ENCODE measurements around the gene TLCD3B. TPM values are rescaled to one million over a fixed set of nuclear protein-coding genes. Genes with fewer than 3 reads are reported as not detected.

Gene TLCD3B
- total RNA-seq, 4 donors from 2014 or later = 0.54 to 0.79 TPM; not detected in 2

- WGBS, 2 donors = 5 to 7% methylated on average over 18 to 19 of the region's 19 CpGs
- no peaks in the 10 kb centered on the region for H3K9me3 ChIP-seq
- no peaks in the 10 kb centered on the region for H3K27me3 ChIP-seq
- TF ChIP-seq CTCF (IDR thresholded peaks at IDR 0.05) (no peak), POLR2A (IDR thresholded peaks at IDR 0.05) (no peak)
- intact Hi-C loops (cut with DNase I) = no loop called here
- peaks cover 15 to 29% of the 10 kb centered on the region in 2 donors for H3K4me1 ChIP-seq
- DNase-seq = no peak
- peak overlapping the region in 1 of 3 donors; percentile 43 for H3K27ac ChIP-seq
- peak overlapping the region; percentile 11 to 58 (median 41) for H3K4me3 ChIP-seq (replicated peaks in 1 of 3)
- no peaks in the 10 kb centered on the region for H3K36me3 ChIP-seq
Measured at GRCh38 chr16:30053376-30054015, 22.4 kb upstream of the TLCD3B start.

- Histone ChIP-seq H3K4me1 (peaks cover 15 to 23% of the 10 kb centered on the region in 2 donors), H3K4me3 (replicated peaks in 1 of 3) (peak overlapping the region; percentile 11 to 58 (median 41)), H3K9me3 (no peaks in the 10 kb centered on the region), H3K27ac (peak overlapping the region in 1 of 3 donors; percentile 43), H3K36me3 (no peaks in the 10 kb centered on the region), H3K27me3 (no peaks in the 10 kb centered on the region)
- no peak for TF ChIP-seq CTCF (IDR thresholded peaks at IDR 0.05)
- TF ChIP-seq POLR2A (IDR thresholded peaks at IDR 0.05) = no peak
- peak; percentile 89 to 93 for DNase-seq
- intact Hi-C loops (cut with DNase I) = no loop called here
- 6 to 9% methylated on average over 31 to 49 of the region's 58 CpGs for WGBS, 2 donors
Measured at GRCh38 chr16:30052671-30053372, 21.8 kb upstream of the TLCD3B start.

- no peaks in the 10 kb centered on the region for H3K36me3 ChIP-seq
- TF ChIP-seq POLR2A (IDR thresholded peaks at IDR 0.05) = no peak
- no peak for TF ChIP-seq CTCF (IDR thresholded peaks at IDR 0.05)
- intact Hi-C loops (cut with DNase I) = no loop called here
- H3K9me3 ChIP-seq = no peaks in the 10 kb centered on the region
- H3K4me1 ChIP-seq = peaks cover 15 to 23% of the 10 kb centered on the region in 2 donors
- no peaks in the 10 kb centered on the region for H3K27me3 ChIP-seq
- 80 to 81% methylated on average over 3 of the region's 3 CpGs for WGBS, 2 donors
- no peak overlapping the region for H3K27ac ChIP-seq
- no peak for DNase-seq
- H3K4me3 ChIP-seq (replicated peaks in 1 of 3) = no peak overlapping the region
Measured at GRCh38 chr16:30051518-30051917, 20.4 kb upstream of the TLCD3B start.

GRCh38 chr16:30049871-30050270, 18.8 kb upstream of the TLCD3B start:
- intact Hi-C loops (cut with DNase I) = no loop called here
- no peak overlapping the region for H3K4me3 ChIP-seq (replicated peaks in 1 of 3)
- no peak for DNase-seq
- no peaks in the 10 kb centered on the region for H3K27me3 ChIP-seq
- no peak overlapping the region for H3K27ac ChIP-seq
- no peaks in the 10 kb centered on the region for H3K9me3 ChIP-seq
- WGBS, 2 donors = 86 to 89% methylated on average over 8 of the region's 8 CpGs
- no peaks in the 10 kb centered on the region for H3K36me3 ChIP-seq
- H3K4me1 ChIP-seq = peaks cover 11 to 15% of the 10 kb centered on the region in 2 donors
- TF ChIP-seq CTCF (IDR thresholded peaks at IDR 0.05) (no peak), POLR2A (IDR thresholded peaks at IDR 0.05) (no peak)

- no peak for DNase-seq
- Histone ChIP-seq H3K27ac (no peak overlapping the region), H3K4me1 (no peaks in the 10 kb centered on the region), H3K4me3 (replicated peaks in 1 of 3) (no peak overlapping the region), H3K27me3 (no peaks in the 10 kb centered on the region), H3K36me3 (no peaks in the 10 kb centered on the region), H3K9me3 (no peaks in the 10 kb centered on the region)
- 82 to 93% methylated on average over 1 of the region's 1 CpG for WGBS, 2 donors
- intact Hi-C loops (cut with DNase I) = no loop called here
- TF ChIP-seq CTCF (IDR thresholded peaks at IDR 0.05) (no peak), POLR2A (IDR thresholded peaks at IDR 0.05) (no peak)
Measured at GRCh38 chr16:30046588-30046987, 15.5 kb upstream of the TLCD3B start.

Data from thyroid gland (tissue), 4 donors.